ENCODE results near the gene ADARB2.

The ADARB2 gene

GRCh38 chr10:1293157-1293556, 444.2 kb downstream of the ADARB2 start:
- TF ChIP-seq TAF1 (IDR thresholded peaks at IDR 0.05; ENCODE audit: borderline replicate concordance, insufficient read depth, low read length) (no peak), POLR2AphosphoS5 (IDR thresholded peaks at IDR 0.05; ENCODE audit: low read depth, low read length) (no peak), SIN3A (IDR thresholded peaks at IDR 0.05; ENCODE audit: borderline replicate concordance, insufficient read depth, low read length) (no peak), FOXP2 (optimal IDR thresholded peaks at IDR 0.05; ENCODE audit: borderline replicate concordance, extremely low read depth, extremely low read length, insufficient read depth) (no peak), REST (IDR thresholded peaks at IDR 0.05; ENCODE audit: insufficient read depth in 1 of 2, low read depth in 2 of 2, low read length in 2 of 2) (no peak)

GRCh38 chr10:1292611-1293031, 444.7 kb downstream of the ADARB2 start:
- TF ChIP-seq POLR2AphosphoS5 (IDR thresholded peaks at IDR 0.05; ENCODE audit: low read depth, low read length), result no peak
- TF ChIP-seq REST (IDR thresholded peaks at IDR 0.05; ENCODE audit: insufficient read depth in 1 of 2, low read depth in 2 of 2, low read length in 2 of 2), result no peak
- TF ChIP-seq SIN3A (IDR thresholded peaks at IDR 0.05; ENCODE audit: borderline replicate concordance, insufficient read depth, low read length), result no peak
- TF ChIP-seq FOXP2 (optimal IDR thresholded peaks at IDR 0.05; ENCODE audit: borderline replicate concordance, extremely low read depth, extremely low read length, insufficient read depth), result no peak
- no peak for TF ChIP-seq TAF1 (IDR thresholded peaks at IDR 0.05; ENCODE audit: borderline replicate concordance, insufficient read depth, low read length)

GRCh38 chr10:1291178-1292090, 445.9 kb downstream of the ADARB2 start:
- TF ChIP-seq SIN3A (IDR thresholded peaks at IDR 0.05; ENCODE audit: borderline replicate concordance, insufficient read depth, low read length), result no peak
- no peak for TF ChIP-seq POLR2AphosphoS5 (IDR thresholded peaks at IDR 0.05; ENCODE audit: low read depth, low read length)
- no peak for TF ChIP-seq TAF1 (IDR thresholded peaks at IDR 0.05; ENCODE audit: borderline replicate concordance, insufficient read depth, low read length)
- no peak for TF ChIP-seq FOXP2 (optimal IDR thresholded peaks at IDR 0.05; ENCODE audit: borderline replicate concordance, extremely low read depth, extremely low read length, insufficient read depth)
- TF ChIP-seq REST (IDR thresholded peaks at IDR 0.05; ENCODE audit: insufficient read depth in 1 of 2, low read depth in 2 of 2, low read length in 2 of 2), result no peak

GRCh38 chr10:1290071-1290471, 447.3 kb downstream of the ADARB2 start:
- no peak for TF ChIP-seq POLR2AphosphoS5 (IDR thresholded peaks at IDR 0.05; ENCODE audit: low read depth, low read length)
- TF ChIP-seq FOXP2 (optimal IDR thresholded peaks at IDR 0.05; ENCODE audit: borderline replicate concordance, extremely low read depth, extremely low read length, insufficient read depth), result no peak
- no peak for TF ChIP-seq REST (IDR thresholded peaks at IDR 0.05; ENCODE audit: insufficient read depth in 1 of 2, low read depth in 2 of 2, low read length in 2 of 2)
- TF ChIP-seq TAF1 (IDR thresholded peaks at IDR 0.05; ENCODE audit: borderline replicate concordance, insufficient read depth, low read length), result no peak
- TF ChIP-seq SIN3A (IDR thresholded peaks at IDR 0.05; ENCODE audit: borderline replicate concordance, insufficient read depth, low read length), result no peak
